HEK293 (cell line): ENCODE data around the gene NCOR2.

Source experiments
- KLF16 ChIP-seq: fragments of 450-650 bp; formaldehyde crosslinking; IDR thresholded peaks from 2 replicates; pipeline ENCODE4 v1.5.1; 2017; ENCODE audit warnings: missing biosample characterization, missing genetic modification characterization
- KLF8 ChIP-seq: fragments of 450-650 bp; formaldehyde crosslinking; IDR thresholded peaks from 2 replicates; pipeline ENCODE4 v1.5.1; 2016; ENCODE audit warnings: missing biosample characterization, missing genetic modification characterization
- KLF9 ChIP-seq: fragments of 450-650 bp; formaldehyde crosslinking; IDR thresholded peaks from 2 replicates; pipeline ENCODE4 v1.5.1; 2016; ENCODE audit warnings: missing biosample characterization, missing genetic modification characterization, low read depth
- SCRT2 ChIP-seq: fragments of 450-650 bp; formaldehyde crosslinking; IDR thresholded peaks from 2 replicates; pipeline ENCODE4 v1.5.1; 2016; ENCODE audit warnings: missing biosample characterization, missing genetic modification characterization
- WT1 ChIP-seq: fragments of 450-650 bp; formaldehyde crosslinking; IDR thresholded peaks from 2 replicates; pipeline ENCODE4 v1.5.1; 2016; ENCODE audit warnings: missing biosample characterization, missing genetic modification characterization
- ZBTB20 ChIP-seq: fragments of 450-650 bp; formaldehyde crosslinking; IDR thresholded peaks from 2 replicates; pipeline ENCODE4 v1.5.1; 2016; ENCODE audit warnings: missing biosample characterization, missing genetic modification characterization
- ZNF184 ChIP-seq: fragments of 450-650 bp; IDR thresholded peaks from 2 replicates; pipeline ENCODE4 v1.5.1; 2018; ENCODE audit warnings: missing biosample characterization, mild to moderate bottlenecking, missing genetic modification characterization
- ZNF2 ChIP-seq: fragments of 450-650 bp; formaldehyde crosslinking; IDR thresholded peaks from 2 replicates; pipeline ENCODE4 v1.5.1; 2016; ENCODE audit warnings: missing biosample characterization, missing genetic modification characterization
- ZNF311 ChIP-seq: fragments of 450-650 bp; formaldehyde crosslinking; IDR thresholded peaks from 2 replicates; pipeline ENCODE4 v1.5.1; 2017; ENCODE audit warnings: missing biosample characterization, missing genetic modification characterization, borderline replicate concordance
- ZNF423 ChIP-seq: fragments of 450-650 bp; formaldehyde crosslinking; IDR thresholded peaks from 2 replicates; pipeline ENCODE4 v1.5.1; 2016; ENCODE audit warnings: missing biosample characterization, missing genetic modification characterization
- ZNF585B ChIP-seq: fragments of 450-650 bp; formaldehyde crosslinking; IDR thresholded peaks from 2 replicates; pipeline ENCODE4 v1.5.1; 2016; ENCODE audit warnings: missing biosample characterization, missing genetic modification characterization
- ZNF596 ChIP-seq: fragments of 450-650 bp; IDR thresholded peaks from 2 replicates; pipeline ENCODE4 v1.5.0; 2018; ENCODE audit warnings: missing biosample characterization, mild to moderate bottlenecking, missing genetic modification characterization, moderate library complexity
- ZNF624 ChIP-seq: fragments of 450-650 bp; formaldehyde crosslinking; IDR thresholded peaks from 2 replicates; pipeline ENCODE4 v1.5.1; 2017; ENCODE audit warnings: missing biosample characterization, missing genetic modification characterization
- ZNF707 ChIP-seq: fragments of 450-650 bp; formaldehyde crosslinking; IDR thresholded peaks from 2 replicates; pipeline ENCODE4 v1.5.1; 2016; ENCODE audit warnings: missing biosample characterization, missing genetic modification characterization
- ZNF76 ChIP-seq: fragments of 450-650 bp; formaldehyde crosslinking; IDR thresholded peaks from 2 replicates; pipeline ENCODE4; 2016; ENCODE audit warnings: low read depth, missing biosample characterization, missing genetic modification characterization, borderline replicate concordance
- ZNF776 ChIP-seq: fragments of 450-650 bp; formaldehyde crosslinking; IDR thresholded peaks from 2 replicates; pipeline ENCODE4 v1.5.0; 2017; ENCODE audit warnings: missing biosample characterization, missing genetic modification characterization, borderline replicate concordance
- TF ChIP-seq, protein P1 (sequence below): fragments of 450-650 bp; formaldehyde crosslinking; IDR thresholded peaks from 2 replicates; pipeline ENCODE4 v1.5.1; 2016; ENCODE audit warnings: missing biosample characterization, missing genetic modification characterization
- TF ChIP-seq, protein P2 (sequence below): fragments of 450-650 bp; formaldehyde crosslinking; IDR thresholded peaks from 2 replicates; pipeline ENCODE4 v1.5.1; 2016; ENCODE audit warnings: missing biosample characterization, missing genetic modification characterization
- TF ChIP-seq, protein P3 (sequence below): fragments of 450-650 bp; IDR thresholded peaks from 2 replicates; pipeline ENCODE4 v1.5.1; 2018; ENCODE audit warnings: missing biosample characterization, mild to moderate bottlenecking, missing genetic modification characterization
- TF ChIP-seq, protein P4 (sequence below): fragments of 450-650 bp; formaldehyde crosslinking; IDR thresholded peaks from 2 replicates; pipeline ENCODE4 v1.5.0; 2017; ENCODE audit warnings: missing biosample characterization, missing genetic modification characterization, borderline replicate concordance
- TF ChIP-seq, protein P5 (sequence below): fragments of 450-650 bp; formaldehyde crosslinking; IDR thresholded peaks from 2 replicates; pipeline ENCODE4 v1.5.1; 2016; ENCODE audit warnings: missing biosample characterization, missing genetic modification characterization, low read depth
- TF ChIP-seq, protein P6 (sequence below): fragments of 450-650 bp; formaldehyde crosslinking; IDR thresholded peaks from 2 replicates; pipeline ENCODE4 v1.5.1; 2016; ENCODE audit warnings: missing biosample characterization, missing genetic modification characterization
- TF ChIP-seq, protein P7 (sequence below): fragments of 450-650 bp; formaldehyde crosslinking; IDR thresholded peaks from 2 replicates; pipeline ENCODE4 v1.5.1; 2016; ENCODE audit warnings: missing biosample characterization, missing genetic modification characterization

The NCOR2 gene

DNA sequence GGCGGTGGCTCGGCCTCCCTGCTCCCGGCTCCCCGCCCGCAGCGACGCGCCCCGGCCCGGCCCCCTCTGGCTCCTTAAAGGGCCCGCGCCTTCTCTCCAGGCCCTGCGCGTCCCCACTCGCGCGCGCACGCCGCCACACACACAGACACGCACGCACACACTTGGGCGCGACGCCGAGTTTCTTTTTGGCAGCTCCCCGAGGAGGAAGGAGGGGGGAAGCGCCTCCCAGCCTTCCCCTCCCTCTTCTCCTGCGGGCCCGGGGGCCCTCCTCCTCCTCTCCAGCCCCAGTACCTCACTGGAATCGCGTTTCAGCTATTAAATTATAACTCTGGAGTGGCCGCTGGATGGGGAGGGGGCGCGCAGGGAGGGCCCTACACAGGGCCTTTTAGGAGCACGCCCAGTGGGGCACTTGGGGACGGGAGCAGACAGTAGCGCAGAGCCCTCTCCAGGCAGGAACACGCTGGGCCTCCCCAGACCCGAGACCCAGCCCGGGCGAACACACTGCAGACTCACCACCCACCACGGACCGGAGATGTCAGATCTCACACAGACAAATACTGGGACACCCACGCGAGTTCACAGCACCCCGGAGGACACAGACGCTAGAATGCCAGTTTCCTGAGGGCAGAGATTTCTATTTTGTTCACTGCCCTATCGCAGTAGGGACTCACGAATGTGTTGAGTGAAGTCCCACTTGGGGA, 411 bp upstream of the NCOR2 start (continued):
- TF ChIP-seq, protein P1, sequence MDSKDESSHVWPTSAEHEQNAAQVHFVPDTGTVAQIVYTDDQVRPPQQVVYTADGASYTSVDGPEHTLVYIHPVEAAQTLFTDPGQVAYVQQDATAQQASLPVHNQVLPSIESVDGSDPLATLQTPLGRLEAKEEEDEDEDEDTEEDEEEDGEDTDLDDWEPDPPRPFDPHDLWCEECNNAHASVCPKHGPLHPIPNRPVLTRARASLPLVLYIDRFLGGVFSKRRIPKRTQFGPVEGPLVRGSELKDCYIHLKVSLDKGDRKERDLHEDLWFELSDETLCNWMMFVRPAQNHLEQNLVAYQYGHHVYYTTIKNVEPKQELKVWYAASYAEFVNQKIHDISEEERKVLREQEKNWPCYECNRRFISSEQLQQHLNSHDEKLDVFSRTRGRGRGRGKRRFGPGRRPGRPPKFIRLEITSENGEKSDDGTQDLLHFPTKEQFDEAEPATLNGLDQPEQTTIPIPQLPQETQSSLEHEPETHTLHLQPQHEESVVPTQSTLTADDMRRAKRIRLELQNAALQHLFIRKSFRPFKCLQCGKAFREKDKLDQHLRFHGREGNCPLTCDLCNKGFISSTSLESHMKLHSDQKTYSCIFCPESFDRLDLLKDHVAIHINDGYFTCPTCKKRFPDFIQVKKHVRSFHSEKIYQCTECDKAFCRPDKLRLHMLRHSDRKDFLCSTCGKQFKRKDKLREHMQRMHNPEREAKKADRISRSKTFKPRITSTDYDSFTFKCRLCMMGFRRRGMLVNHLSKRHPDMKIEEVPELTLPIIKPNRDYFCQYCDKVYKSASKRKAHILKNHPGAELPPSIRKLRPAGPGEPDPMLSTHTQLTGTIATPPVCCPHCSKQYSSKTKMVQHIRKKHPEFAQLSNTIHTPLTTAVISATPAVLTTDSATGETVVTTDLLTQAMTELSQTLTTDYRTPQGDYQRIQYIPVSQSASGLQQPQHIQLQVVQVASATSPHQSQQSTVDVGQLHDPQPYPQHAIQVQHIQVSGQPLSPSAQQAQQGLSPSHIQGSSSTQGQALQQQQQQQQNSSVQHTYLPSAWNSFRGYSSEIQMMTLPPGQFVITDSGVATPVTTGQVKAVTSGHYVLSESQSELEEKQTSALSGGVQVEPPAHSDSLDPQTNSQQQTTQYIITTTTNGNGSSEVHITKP, result peak; percentile 46; the same call in 1 of the 2 replicates
- TF ChIP-seq KLF8 (tag by site-specific recombination) (peak; percentile 77), SCRT2 (no peak), ZNF585B (tag by site-specific recombination) (no peak), ZNF776 (no peak), ZNF596 (tag by site-specific recombination) (no peak; the same call in 1 of the 2 replicates), KLF9 (tag by site-specific recombination) (peak; percentile 65), ZNF423 (tag by site-specific recombination) (no peak), ZNF184 (no peak), ZBTB20 (tag by site-specific recombination) (peak; percentile 77), ZNF624 (tag by site-specific recombination) (no peak), ZNF76 (no peak; the same call in 1 of the 2 replicates), KLF16 (no peak; the same call in 1 of the 2 replicates), ZNF707 (tag by site-specific recombination) (no peak), ZNF2 (tag by site-specific recombination) (no peak), ZNF311 (tag by site-specific recombination) (no peak), WT1 (tag by site-specific recombination) (peak; percentile 83)
- TF ChIP-seq, protein P2, sequence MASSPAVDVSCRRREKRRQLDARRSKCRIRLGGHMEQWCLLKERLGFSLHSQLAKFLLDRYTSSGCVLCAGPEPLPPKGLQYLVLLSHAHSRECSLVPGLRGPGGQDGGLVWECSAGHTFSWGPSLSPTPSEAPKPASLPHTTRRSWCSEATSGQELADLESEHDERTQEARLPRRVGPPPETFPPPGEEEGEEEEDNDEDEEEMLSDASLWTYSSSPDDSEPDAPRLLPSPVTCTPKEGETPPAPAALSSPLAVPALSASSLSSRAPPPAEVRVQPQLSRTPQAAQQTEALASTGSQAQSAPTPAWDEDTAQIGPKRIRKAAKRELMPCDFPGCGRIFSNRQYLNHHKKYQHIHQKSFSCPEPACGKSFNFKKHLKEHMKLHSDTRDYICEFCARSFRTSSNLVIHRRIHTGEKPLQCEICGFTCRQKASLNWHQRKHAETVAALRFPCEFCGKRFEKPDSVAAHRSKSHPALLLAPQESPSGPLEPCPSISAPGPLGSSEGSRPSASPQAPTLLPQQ (tag by site-specific recombination), result peak; percentile 88
- TF ChIP-seq, protein P3, sequence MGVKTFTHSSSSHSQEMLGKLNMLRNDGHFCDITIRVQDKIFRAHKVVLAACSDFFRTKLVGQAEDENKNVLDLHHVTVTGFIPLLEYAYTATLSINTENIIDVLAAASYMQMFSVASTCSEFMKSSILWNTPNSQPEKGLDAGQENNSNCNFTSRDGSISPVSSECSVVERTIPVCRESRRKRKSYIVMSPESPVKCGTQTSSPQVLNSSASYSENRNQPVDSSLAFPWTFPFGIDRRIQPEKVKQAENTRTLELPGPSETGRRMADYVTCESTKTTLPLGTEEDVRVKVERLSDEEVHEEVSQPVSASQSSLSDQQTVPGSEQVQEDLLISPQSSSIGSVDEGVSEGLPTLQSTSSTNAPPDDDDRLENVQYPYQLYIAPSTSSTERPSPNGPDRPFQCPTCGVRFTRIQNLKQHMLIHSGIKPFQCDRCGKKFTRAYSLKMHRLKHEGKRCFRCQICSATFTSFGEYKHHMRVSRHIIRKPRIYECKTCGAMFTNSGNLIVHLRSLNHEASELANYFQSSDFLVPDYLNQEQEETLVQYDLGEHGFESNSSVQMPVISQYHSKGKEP, result no peak
- TF ChIP-seq, protein P4, sequence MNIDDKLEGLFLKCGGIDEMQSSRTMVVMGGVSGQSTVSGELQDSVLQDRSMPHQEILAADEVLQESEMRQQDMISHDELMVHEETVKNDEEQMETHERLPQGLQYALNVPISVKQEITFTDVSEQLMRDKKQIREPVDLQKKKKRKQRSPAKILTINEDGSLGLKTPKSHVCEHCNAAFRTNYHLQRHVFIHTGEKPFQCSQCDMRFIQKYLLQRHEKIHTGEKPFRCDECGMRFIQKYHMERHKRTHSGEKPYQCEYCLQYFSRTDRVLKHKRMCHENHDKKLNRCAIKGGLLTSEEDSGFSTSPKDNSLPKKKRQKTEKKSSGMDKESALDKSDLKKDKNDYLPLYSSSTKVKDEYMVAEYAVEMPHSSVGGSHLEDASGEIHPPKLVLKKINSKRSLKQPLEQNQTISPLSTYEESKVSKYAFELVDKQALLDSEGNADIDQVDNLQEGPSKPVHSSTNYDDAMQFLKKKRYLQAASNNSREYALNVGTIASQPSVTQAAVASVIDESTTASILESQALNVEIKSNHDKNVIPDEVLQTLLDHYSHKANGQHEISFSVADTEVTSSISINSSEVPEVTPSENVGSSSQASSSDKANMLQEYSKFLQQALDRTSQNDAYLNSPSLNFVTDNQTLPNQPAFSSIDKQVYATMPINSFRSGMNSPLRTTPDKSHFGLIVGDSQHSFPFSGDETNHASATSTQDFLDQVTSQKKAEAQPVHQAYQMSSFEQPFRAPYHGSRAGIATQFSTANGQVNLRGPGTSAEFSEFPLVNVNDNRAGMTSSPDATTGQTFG (tag by site-specific recombination), result no peak
- TF ChIP-seq, protein P5, sequence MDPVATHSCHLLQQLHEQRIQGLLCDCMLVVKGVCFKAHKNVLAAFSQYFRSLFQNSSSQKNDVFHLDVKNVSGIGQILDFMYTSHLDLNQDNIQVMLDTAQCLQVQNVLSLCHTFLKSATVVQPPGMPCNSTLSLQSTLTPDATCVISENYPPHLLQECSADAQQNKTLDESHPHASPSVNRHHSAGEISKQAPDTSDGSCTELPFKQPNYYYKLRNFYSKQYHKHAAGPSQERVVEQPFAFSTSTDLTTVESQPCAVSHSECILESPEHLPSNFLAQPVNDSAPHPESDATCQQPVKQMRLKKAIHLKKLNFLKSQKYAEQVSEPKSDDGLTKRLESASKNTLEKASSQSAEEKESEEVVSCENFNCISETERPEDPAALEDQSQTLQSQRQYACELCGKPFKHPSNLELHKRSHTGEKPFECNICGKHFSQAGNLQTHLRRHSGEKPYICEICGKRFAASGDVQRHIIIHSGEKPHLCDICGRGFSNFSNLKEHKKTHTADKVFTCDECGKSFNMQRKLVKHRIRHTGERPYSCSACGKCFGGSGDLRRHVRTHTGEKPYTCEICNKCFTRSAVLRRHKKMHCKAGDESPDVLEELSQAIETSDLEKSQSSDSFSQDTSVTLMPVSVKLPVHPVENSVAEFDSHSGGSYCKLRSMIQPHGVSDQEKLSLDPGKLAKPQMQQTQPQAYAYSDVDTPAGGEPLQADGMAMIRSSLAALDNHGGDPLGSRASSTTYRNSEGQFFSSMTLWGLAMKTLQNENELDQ (tag by site-specific recombination), result no peak
- TF ChIP-seq, protein P6, sequence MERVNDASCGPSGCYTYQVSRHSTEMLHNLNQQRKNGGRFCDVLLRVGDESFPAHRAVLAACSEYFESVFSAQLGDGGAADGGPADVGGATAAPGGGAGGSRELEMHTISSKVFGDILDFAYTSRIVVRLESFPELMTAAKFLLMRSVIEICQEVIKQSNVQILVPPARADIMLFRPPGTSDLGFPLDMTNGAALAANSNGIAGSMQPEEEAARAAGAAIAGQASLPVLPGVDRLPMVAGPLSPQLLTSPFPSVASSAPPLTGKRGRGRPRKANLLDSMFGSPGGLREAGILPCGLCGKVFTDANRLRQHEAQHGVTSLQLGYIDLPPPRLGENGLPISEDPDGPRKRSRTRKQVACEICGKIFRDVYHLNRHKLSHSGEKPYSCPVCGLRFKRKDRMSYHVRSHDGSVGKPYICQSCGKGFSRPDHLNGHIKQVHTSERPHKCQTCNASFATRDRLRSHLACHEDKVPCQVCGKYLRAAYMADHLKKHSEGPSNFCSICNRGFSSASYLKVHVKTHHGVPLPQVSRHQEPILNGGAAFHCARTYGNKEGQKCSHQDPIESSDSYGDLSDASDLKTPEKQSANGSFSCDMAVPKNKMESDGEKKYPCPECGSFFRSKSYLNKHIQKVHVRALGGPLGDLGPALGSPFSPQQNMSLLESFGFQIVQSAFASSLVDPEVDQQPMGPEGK (tag by site-specific recombination), result peak; percentile 93
- TF ChIP-seq, protein P7, sequence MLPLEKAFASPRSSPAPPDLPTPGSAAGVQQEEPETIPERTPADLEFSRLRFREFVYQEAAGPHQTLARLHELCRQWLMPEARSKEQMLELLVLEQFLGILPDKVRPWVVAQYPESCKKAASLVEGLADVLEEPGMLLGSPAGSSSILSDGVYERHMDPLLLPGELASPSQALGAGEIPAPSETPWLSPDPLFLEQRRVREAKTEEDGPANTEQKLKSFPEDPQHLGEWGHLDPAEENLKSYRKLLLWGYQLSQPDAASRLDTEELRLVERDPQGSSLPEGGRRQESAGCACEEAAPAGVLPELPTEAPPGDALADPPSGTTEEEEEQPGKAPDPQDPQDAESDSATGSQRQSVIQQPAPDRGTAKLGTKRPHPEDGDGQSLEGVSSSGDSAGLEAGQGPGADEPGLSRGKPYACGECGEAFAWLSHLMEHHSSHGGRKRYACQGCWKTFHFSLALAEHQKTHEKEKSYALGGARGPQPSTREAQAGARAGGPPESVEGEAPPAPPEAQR, result no peak
